Naive thymus-derived CD8-positive, alpha-beta T cell (primary cell): Measurements from ENCODE around the gene EEF2KMT. TPM values are rescaled to one million over a fixed set of nuclear protein-coding genes. Genes with fewer than 3 reads are reported as not detected.
"Not testable (repeated sequence)": the region's sequence is repeated elsewhere in the genome, so short reads cannot be mapped to it uniquely, and the experiment has no call there.

Experiments used
- ATAC-seq, 2 donors: fragments of 150-1000 bp; cut with Tn5 transposase in 1 of 2; sonication (Bioruptor Pico), chemical (Tn5 transposase) in 1 of 2; 1 replicate in 1 of 2; 2 replicates in 1 of 2; pipeline ENCODE4 v1.10.0; 2021; ENCODE audit warnings: mild to moderate bottlenecking in 2 of 2, moderate library complexity in 2 of 2
- POLR2A ChIA-PET: fragments of 350-600 bp; sonication (Branson Sonifier 250); formaldehyde crosslinking; loops from one replicate; lab custom pipeline; 2021; ENCODE audit warnings: antibody characterized with exemption; lab: Charles Lee
- DNase-seq, 10 donors: peaks; one replicate each; pipeline versions ENCODE4 v3.0.0 to v3.0.0-alpha.2; 2020 to 2022
- H3K27ac Mint-ChIP-seq, 10 donors: one replicate each; pipeline ENCODE4 v1.8.0; 2020 to 2022; ENCODE audit warnings: mild to moderate bottlenecking in 10 of 10, mixed read lengths in 10 of 10, moderate library complexity in 4 of 10, inconsistent platforms in 1 of 10
- H3K27me3 Mint-ChIP-seq, 5 donors: one replicate each; pipeline ENCODE4 v1.8.0; 2021 to 2022; ENCODE audit warnings: mixed read lengths in 5 of 5
- H3K36me3 Mint-ChIP-seq, 3 donors: one replicate each; pipeline ENCODE4 v1.8.0; 2020 to 2022; ENCODE audit warnings: mixed read lengths in 3 of 3, mild to moderate bottlenecking in 2 of 3, inconsistent platforms in 1 of 3
- H3K4me1 Mint-ChIP-seq, 4 donors: one replicate each; pipeline ENCODE4 v1.8.0; 2021 to 2022; ENCODE audit warnings: mixed read lengths in 4 of 4
- H3K4me3 Mint-ChIP-seq, 10 donors: one replicate each; pipeline ENCODE4 v1.8.0; 2020 to 2022; ENCODE audit warnings: mild to moderate bottlenecking in 10 of 10, mixed read lengths in 10 of 10, moderate library complexity in 6 of 10, inconsistent platforms in 1 of 10
- H3K9me3 Mint-ChIP-seq, 9 donors: one replicate each; pipeline ENCODE4 v1.8.0; 2020 to 2022; ENCODE audit warnings: mixed read lengths in 9 of 9, mild to moderate bottlenecking in 3 of 9, inconsistent platforms in 1 of 9, moderate library complexity in 1 of 9
- polyA plus RNA-seq, 3 donors: library from polyadenylated mRNA; unstranded; fragments of 300-500 nt; fragmentation: Illumina TruSeq; gene quantifications; one replicate each; pipeline ENCODE4 v1.2.3, GENCODE V29; 2021
- total RNA-seq, 8 experiments: library from RNA in 2 of 8; stranded (reverse) in 2 of 8; gene quantifications; one replicate each; pipeline ENCODE4 v1.2.3 and lab custom pipeline; 2021 to 2026

EEF2KMT gene
- total and polyA plus RNA-seq, 5 experiments from 2014 or later, result 11.5 to 20.3 (median 11.8) TPM

DNA sequence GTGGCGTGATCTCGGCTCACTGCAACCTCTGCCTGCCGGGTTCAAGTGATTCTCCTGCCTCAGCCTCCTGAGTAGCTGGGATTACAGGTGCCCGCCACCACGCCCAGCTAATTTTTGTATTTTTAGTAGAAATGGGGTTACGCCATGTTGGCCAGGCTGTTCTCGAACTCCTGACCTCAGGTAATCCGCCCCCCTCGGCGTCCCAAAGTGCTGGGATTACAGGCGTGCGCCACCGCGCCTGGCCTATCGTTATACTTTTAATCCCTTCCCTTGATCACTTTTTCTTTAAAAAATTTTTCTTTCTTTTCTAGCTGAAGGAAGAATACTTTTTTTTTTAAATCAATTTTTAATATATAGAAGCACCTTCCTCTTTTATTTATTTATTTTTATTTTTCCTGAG lies 23.8 kb downstream of the EEF2KMT start:
- ATAC-seq, H3K4me3 Mint-ChIP-seq, H3K9me3 Mint-ChIP-seq, H3K27me3 Mint-ChIP-seq, POLR2A ChIA-PET, DNase-seq: not testable (repeated sequence)
- Mint-ChIP-seq H3K36me3 (peaks cover 0 to 41% (median 2%) of the 10 kb centered on the region in 3 donors), H3K27ac (peak overlapping the region in 1 of 10 donors; percentile 21), H3K4me1 (peaks cover 25 to 43% (median 31%) of the 10 kb centered on the region in 4 donors)

DNA sequence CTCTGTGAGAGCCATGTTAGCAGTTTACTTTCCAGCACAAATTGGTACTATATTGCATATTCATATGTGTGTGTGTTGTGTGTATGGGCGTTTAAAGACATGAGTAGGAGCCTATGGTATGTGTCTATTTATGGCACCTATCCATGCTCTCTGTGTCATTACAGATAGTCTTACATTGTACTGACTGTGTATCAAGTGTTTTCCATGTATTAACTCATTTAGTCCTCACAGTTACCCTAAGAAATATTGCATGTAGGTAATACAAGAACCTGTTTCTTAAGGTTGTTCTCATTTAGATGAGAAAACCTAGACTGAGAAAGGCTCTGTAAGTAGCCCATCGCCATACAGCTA lies 24.3 kb downstream of the EEF2KMT start:
- Mint-ChIP-seq H3K27me3 (no peaks in the 10 kb centered on the region), H3K4me3 (peak overlapping the region; percentile 94 to 99 (median 96)), H3K9me3 (no peaks in the 10 kb centered on the region), H3K27ac (peak overlapping the region in 9 of 10 donors; percentile 45 to 97 (median 83)), H3K4me1 (peaks cover 25 to 43% (median 31%) of the 10 kb centered on the region in 4 donors), H3K36me3 (peaks cover 0 to 41% (median 2%) of the 10 kb centered on the region in 3 donors)
- POLR2A ChIA-PET, result no interaction called here
- DNase-seq (no peak), ATAC-seq (no peak)

DNA sequence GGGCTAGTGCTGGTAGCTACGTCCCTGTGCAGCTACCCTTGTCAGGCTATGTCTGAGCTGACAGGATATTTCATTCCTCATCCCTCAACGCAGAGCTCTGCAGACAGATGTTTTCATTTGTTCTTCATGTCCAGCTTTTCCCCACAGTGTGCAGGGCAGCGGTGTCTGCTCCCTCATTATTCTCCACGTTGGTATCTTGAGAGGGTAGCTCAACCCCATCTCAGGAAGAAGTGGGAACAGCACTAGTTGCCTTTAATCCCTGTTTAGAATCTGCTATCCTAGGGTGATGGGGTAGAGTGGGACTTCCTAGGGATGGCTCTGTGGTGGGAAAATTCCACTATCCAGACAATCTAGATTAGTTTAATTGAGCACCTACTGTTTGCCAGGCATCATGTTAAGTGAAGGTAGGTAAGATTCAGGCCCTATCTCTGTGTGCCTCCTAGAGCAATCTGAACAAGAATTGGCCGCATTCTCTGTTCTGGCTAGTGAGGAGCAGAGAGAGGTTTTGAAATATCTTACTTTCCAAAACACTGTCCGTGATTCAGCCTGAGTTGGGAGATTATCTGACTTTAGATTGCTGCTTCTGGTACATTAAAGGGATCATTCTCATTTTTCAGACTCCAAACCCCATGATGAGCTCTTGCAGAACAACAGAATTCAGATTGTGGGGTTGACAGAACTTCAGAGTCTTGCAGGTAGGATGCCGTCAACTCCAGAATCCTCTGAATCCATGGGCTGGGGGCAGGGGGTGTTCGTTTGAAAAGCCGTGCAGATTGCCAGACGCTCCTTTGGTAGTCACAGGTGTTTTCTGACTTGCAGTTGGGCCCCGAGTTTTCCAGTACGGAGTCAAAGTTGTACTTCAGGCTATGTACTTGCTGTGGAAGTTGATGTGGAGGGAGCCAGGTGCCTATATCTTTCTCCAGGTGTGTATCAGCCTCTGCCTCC lies 25.0 kb downstream of the EEF2KMT start:
- Mint-ChIP-seq H3K27me3 (no peaks in the 10 kb centered on the region), H3K36me3 (peaks cover 0 to 34% (median 2%) of the 10 kb centered on the region in 3 donors), H3K4me3 (peak overlapping the region; percentile 94 to 99 (median 96)), H3K4me1 (peaks cover 25 to 43% (median 31%) of the 10 kb centered on the region in 4 donors), H3K27ac (peak overlapping the region; percentile 94 to 98 (median 97)), H3K9me3 (no peaks in the 10 kb centered on the region)
- ATAC-seq, result no peak
- POLR2A ChIA-PET, result interaction anchor here (0.8 to 2.3 kb wide), 3 partner anchors 20 to 39 kb away, joined by 4 to 9 read pairs (median 5); partner anchors contain the start of gene NAGPA
- no peak for DNase-seq

DNA sequence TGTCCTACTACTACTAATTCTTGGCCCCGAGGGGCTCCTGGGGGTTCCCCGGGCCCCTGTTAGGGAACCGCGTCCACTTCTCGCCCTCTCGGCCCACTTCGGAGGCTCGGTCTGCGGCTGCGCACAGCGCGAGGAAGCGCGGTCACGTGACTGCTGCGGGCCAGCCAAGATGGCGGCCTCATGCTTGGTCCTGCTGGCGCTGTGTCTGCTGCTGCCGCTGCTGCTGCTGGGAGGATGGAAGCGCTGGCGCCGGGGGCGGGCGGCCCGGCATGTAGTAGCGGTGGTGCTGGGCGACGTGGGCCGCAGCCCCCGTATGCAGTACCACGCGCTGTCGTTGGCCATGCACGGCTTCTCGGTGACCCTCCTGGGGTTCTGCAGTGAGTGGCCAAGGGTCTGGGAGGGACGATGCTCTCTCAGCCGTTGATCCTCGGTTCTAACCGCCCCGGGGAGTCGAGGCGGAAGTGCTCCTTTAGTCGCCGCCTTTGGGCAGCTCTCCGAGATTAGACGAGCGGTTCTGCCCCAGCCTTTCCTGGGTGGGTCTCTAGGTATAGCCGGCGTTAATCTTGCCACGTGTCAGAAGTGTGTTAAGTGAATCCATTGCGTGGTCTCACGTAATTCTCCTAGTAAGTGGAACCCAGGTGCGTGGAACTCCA lies 25.8 kb downstream of the EEF2KMT start, which contains the start of gene ALG1:
TSS of gene ALG1 (plus strand) at position 163 of the 653 bp plus-strand sequence. CDS start at position 170, 7 bp downstream.
- POLR2A ChIA-PET, result interaction anchor here (0.8 to 2.3 kb wide), 3 partner anchors 21 to 38 kb away, joined by 4 to 9 read pairs (median 5); partner anchors contain the start of gene NAGPA
- Mint-ChIP-seq H3K36me3 (peaks cover 0 to 28% (median 2%) of the 10 kb centered on the region in 3 donors), H3K4me1 (peaks cover 25 to 43% (median 31%) of the 10 kb centered on the region in 4 donors), H3K9me3 (no peaks in the 10 kb centered on the region), H3K4me3 (peak within 1 kb of the TSS; percentile 94 to 99 (median 96)), H3K27ac (peak within 1 kb of the TSS; percentile 94 to 98 (median 97)), H3K27me3 (no peaks in the 10 kb centered on the region)
- peak; percentile 81 to 93 (median 88) for DNase-seq
- peak; percentile 93 to 96 for ATAC-seq

DNA sequence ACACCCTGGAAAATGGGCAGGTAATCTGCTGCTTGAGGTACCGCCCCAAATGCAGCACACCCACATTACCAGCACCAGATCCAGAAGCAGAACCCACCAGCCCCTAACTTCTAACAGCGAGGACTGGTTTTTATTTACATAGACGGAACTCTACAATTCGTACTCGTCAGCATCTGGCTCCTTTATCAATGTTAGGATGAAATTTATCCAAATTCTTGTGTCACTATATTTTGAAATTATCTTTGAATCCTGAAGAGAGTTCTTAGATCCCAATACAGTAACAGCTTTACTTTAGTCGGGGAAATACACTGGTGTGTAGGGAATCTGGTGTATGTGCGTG lies 26.3 kb downstream of the EEF2KMT start:
- ATAC-seq, result no peak
- peaks cover 25 to 43% (median 31%) of the 10 kb centered on the region in 4 donors for H3K4me1 Mint-ChIP-seq
- no peak for DNase-seq
- no peaks in the 10 kb centered on the region for H3K27me3 Mint-ChIP-seq
- POLR2A ChIA-PET, result interaction anchor here (2.3 kb wide), 1 partner anchor 37 kb away, joined by 9 read pairs; the partner anchor contains the start of gene NAGPA
- H3K9me3 Mint-ChIP-seq, result no peaks in the 10 kb centered on the region
- H3K4me3 Mint-ChIP-seq, result peak overlapping the region; percentile 94 to 99 (median 96)
- peak overlapping the region; percentile 94 to 98 (median 97) for H3K27ac Mint-ChIP-seq
- peaks cover 0 to 23% (median 2%) of the 10 kb centered on the region in 3 donors for H3K36me3 Mint-ChIP-seq

DNA sequence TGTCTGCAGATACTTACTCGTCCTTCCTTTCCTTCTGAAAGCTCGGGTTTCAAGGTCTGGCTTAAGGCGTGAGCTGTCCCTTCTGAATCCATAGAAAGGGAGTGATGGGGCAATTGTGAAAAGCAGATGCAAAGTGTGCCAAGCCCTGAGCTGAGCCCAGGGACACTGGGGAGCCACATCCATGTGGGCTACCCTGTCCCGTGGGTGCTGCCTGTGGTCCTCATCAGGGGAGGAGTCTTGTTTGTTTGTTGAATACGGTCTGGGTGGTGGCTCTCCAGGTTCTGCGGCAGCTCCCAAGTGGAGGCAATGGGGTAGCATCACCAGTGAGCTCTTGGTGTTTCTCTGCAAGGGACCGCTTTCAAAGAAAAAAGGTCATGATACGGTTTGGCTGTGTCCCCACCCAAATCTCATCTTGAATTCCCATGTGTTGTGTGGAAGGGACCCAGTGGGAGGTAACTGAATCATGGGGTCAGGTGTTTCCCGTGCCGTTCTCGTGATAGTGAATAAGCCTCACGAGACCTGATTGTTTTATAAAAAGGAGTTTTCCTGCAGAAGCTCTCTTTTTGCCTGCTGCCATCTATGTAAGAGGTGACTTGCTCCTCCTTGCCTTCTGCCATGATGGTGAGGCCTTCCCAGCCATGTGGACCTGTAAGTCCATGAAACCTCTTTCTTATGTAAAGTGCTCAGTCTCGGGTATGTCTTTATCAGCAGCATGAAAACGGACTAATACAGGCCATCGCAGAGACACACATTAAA lies 27.0 kb downstream of the EEF2KMT start:
- H3K27ac Mint-ChIP-seq, result peak overlapping the region; percentile 94 to 98 (median 97)
- peak overlapping the region in 9 of 10 donors; percentile 94 to 99 (median 97) for H3K4me3 Mint-ChIP-seq
- ATAC-seq (no peak), DNase-seq (no peak)
- no peaks in the 10 kb centered on the region for H3K27me3 Mint-ChIP-seq
- POLR2A ChIA-PET, result interaction anchor here (1.2 to 2.3 kb wide), 2 partner anchors 9 to 37 kb away, joined by 3 to 9 read pairs; partner anchors contain the start of gene NAGPA
- H3K4me1 Mint-ChIP-seq, result peaks cover 25 to 41% (median 31%) of the 10 kb centered on the region in 4 donors
- H3K36me3 Mint-ChIP-seq, result peaks cover 0 to 16% (median 2%) of the 10 kb centered on the region in 3 donors
- H3K9me3 Mint-ChIP-seq, result no peaks in the 10 kb centered on the region

DNA sequence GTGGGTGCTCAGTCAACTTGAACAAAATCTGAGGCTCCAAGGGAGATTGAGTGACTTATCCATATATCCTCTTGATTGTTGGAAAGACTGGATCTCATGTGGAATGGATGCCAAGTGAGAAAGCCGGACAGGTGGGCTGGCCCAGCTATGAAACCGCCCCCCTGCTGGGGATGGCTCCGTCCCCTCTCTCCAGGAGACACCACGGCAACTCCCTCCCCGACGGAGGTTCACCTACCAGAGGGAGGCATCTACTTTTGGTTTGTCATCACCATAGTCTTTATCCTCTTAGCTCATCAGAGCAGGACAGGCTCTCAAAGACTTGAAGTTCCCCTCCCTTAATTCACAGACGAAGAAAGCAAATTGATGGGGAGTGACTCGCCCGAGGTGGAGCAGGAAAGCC lies 27.7 kb downstream of the EEF2KMT start:
- H3K27me3 Mint-ChIP-seq, result no peaks in the 10 kb centered on the region
- H3K9me3 Mint-ChIP-seq, result no peaks in the 10 kb centered on the region
- H3K36me3 Mint-ChIP-seq, result peaks cover 0 to 8% (median 2%) of the 10 kb centered on the region in 3 donors
- DNase-seq (no peak), ATAC-seq (no peak)
- H3K27ac Mint-ChIP-seq, result peak overlapping the region in 8 of 10 donors; percentile 36 to 97 (median 90)
- H3K4me1 Mint-ChIP-seq, result peaks cover 22 to 38% (median 30%) of the 10 kb centered on the region in 4 donors
- POLR2A ChIA-PET, result interaction anchor here (1.2 kb wide), 1 partner anchor 10 kb away, joined by 3 read pairs; no protein-coding TSS in a partner anchor
- peak overlapping the region in 1 of 10 donors; percentile 45 for H3K4me3 Mint-ChIP-seq

DNA sequence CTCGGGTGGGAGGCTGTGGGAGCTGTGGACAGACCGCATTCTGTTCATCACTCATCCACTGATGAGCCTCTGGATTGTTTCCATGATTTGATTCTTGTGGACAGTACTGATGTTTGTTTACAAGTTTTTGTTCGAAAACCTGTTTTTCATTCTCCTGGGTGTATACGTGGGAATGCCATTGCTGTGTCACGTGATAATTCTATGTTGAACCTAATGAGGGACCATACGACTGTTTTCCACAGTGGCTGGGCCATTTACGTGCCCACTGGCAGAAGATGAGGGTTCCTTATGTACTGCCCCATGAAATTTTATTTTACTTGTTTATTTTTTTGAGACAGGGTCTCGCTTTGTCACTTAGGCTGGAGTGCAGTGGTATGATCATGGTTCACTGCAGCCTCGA lies 28.5 kb downstream of the EEF2KMT start:
- Mint-ChIP-seq H3K4me1 (peaks cover 22 to 34% (median 28%) of the 10 kb centered on the region in 4 donors), H3K4me3 (no peak overlapping the region), H3K9me3 (no peaks in the 10 kb centered on the region), H3K27me3 (no peaks in the 10 kb centered on the region), H3K36me3 (peaks cover 0 to under 1% (median 0%) of the 10 kb centered on the region in 3 donors), H3K27ac (no peak overlapping the region)
- DNase-seq (no peak), ATAC-seq (no peak)
- POLR2A ChIA-PET, result no interaction called here

DNA sequence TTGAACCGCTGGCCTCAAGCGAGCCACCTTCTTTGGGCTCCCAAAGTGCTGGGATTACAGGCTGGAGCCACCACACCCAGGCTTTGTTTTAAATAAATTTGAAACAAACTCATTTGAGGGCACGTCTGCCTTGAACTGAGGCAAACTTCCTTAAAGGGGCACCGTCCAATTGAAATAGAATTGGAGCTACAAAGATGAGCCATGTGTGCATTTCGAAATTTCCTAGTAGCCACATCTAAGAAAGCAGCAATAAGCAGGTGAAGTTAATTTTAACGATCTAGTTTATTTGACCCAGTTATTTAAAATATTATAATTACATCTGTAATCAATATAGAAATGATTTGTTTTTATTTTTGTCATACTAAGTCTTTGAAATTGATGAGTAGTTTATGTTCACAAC lies 31.1 kb downstream of the EEF2KMT start:
- peaks cover 9 to 13% (median 11%) of the 10 kb centered on the region in 4 donors for H3K4me1 Mint-ChIP-seq
- peaks cover 0 to 1% (median 0%) of the 10 kb centered on the region in 5 donors for H3K27me3 Mint-ChIP-seq
- H3K27ac Mint-ChIP-seq, result no peak overlapping the region
- H3K36me3 Mint-ChIP-seq, result no peaks in the 10 kb centered on the region
- DNase-seq (no peak), ATAC-seq (no peak)
- H3K9me3 Mint-ChIP-seq, result no peaks in the 10 kb centered on the region
- POLR2A ChIA-PET, result no interaction called here
- H3K4me3 Mint-ChIP-seq, result no peak overlapping the region

DNA sequence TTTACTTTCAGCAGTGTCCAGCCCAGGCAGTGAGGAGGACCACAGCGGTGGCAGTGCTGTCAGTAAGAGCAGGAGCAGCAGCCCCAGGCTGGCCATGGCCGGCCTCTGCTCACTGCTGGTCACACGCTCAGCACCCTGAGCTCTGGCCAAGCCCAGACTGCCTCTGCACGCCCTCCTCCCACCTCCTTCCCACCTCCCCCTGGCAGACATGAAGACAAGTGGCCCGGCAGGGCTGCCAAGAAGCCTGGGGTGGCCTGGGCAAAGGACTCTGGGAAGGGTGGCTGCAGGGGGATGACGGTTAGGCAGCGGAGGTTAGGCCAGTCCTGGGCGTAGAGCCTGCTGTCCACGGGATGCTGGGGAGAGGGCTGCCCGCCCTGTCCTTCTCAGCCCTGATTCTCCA lies 31.8 kb downstream of the EEF2KMT start, which contains the start of gene C16orf89:
TSS of gene C16orf89 (minus strand) at position 144 of the 400 bp plus-strand sequence. CDS start at position 96, 48 bp downstream.
- no peak within 1 kb of the TSS for H3K27ac Mint-ChIP-seq
- POLR2A ChIA-PET, result no interaction called here
- peaks cover 0 to 1% (median 0%) of the 10 kb centered on the region in 5 donors for H3K27me3 Mint-ChIP-seq
- H3K4me1 Mint-ChIP-seq, result peaks cover 2 to 6% (median 5%) of the 10 kb centered on the region in 4 donors
- H3K4me3 Mint-ChIP-seq, result no peak within 1 kb of the TSS
- DNase-seq (no peak), ATAC-seq (no peak)
- H3K9me3 Mint-ChIP-seq, result no peaks in the 10 kb centered on the region
- H3K36me3 Mint-ChIP-seq, result no peaks in the 10 kb centered on the region

DNA sequence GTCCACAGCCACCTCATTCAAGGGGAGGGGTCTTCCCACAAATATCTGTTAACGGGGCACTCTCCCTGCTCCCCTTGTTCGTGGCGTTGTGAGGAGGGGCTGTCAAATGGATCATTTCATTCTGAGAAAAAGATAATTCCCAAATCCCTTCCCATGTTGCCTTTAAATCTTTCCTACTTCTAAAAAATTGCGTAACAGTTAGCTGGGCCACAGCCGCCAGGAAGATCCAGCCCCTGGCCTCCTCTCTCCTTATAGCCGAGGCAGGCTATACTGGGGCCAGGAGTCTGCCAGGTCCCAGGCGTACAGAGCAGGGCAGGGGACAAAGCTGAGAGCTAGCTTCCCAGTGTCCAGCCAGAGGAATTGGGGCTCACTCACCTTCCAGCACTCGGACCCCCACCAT lies 32.3 kb downstream of the EEF2KMT start:
- Mint-ChIP-seq H3K4me1 (peaks cover 0 to 4% (median 2%) of the 10 kb centered on the region in 4 donors), H3K9me3 (no peaks in the 10 kb centered on the region)
- POLR2A ChIA-PET, result no interaction called here

More for the DNA sequence above, 32.3 kb downstream of the EEF2KMT start:
- ATAC-seq (no peak), DNase-seq (no peak)
- Mint-ChIP-seq H3K27me3 (peaks cover 0 to 1% (median 0%) of the 10 kb centered on the region in 5 donors), H3K36me3 (no peaks in the 10 kb centered on the region), H3K27ac (no peak overlapping the region), H3K4me3 (no peak overlapping the region)
